Measurements from ENCODE around the gene RIPK4.

- no peak for TF ChIP-seq CTCF (IDR thresholded peaks at IDR 0.05)
- no peak for TF ChIP-seq POLR2A (IDR thresholded peaks at IDR 0.05)
- no peak for TF ChIP-seq POLR2AphosphoS5 (IDR thresholded peaks at IDR 0.05)
These were observed 12.8 kb upstream of the RIPK4 start for GRCh38 chr21:41779659-41780058.
